ENCODE measurements around the gene MAGEA9.
"Not testable (repeated sequence)": the region's sequence is repeated elsewhere in the genome, so short reads cannot be mapped to it uniquely, and the experiment has no call there.

MAGEA9 gene, protein sequence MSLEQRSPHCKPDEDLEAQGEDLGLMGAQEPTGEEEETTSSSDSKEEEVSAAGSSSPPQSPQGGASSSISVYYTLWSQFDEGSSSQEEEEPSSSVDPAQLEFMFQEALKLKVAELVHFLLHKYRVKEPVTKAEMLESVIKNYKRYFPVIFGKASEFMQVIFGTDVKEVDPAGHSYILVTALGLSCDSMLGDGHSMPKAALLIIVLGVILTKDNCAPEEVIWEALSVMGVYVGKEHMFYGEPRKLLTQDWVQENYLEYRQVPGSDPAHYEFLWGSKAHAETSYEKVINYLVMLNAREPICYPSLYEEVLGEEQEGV

DNA sequence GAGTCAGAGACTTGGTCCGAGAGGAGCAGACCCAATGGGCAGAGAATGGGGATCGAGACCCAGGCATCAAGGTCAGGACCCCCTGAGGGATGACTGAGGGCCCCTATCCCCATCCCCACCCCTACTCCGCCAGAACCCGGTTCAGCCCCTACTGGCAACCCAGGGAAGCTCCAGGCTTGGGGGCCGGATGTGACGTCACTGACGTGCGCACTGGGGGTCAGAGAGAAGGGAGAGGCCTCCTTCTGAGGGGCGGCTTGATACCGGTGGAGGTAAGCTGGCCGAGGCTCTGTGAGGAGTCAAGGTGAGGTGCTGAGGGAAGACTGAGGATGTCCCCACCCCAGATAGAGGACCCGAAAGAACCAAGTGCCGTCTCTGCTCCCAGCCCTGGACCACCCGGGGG lies at the start of gene MAGEA9:
Gene MAGEA9, plus strand, starts transcription at position 204 of the 400 bp plus-strand sequence. CDS start 4,281 bp downstream, outside the sequence.
- DNase-seq: not testable (repeated sequence)

DNA sequence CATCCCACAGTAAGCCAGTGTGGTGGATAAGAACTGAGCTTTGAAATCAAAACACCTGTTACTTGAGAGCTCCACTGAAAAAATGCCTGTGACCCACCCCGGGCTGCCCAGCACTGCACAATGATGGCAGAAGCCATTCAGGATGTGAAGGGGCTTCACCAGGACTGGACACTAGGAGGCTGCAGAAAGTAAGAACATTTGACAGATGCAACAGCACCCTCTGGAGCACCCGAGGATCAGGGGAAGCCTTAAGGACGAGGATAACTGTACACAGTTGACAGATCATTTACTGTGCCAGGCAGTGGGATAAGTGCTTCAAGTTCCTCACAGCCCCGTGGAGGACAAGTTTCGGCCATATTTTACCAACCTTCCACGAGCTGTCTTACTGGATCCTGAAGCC lies 39.5 kb upstream of the MAGEA9 start:
- not testable (repeated sequence) for DNase-seq

DNA sequence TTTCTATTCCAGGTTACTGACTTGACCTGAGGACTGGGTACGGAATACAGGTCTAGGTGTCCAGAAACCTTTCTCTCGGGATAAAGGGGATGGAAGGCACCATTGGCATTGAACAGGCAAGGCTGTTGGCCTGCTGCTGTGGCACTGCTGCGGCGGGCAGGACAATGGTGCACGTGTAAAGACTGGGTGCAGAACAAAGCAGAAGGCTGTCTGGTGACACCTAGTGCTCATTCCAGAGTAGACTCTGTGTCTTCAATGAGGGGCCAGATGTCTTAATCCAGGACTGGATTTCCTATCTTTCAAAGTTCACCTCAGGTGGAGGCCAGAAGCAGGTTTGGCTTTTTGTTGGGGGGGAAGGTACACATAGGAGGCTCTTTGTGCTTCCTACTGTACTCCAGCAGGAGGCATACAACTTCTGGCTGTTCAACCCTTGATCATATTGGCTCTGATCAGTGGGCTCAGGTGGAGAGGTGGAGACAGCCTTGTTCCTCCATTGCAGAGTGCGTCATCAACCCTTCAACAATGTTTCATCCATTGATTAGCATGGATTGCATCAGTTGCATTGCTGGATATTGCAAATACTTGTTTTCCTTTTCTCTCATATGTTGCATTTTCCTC lies 35.2 kb upstream of the MAGEA9 start:
- DNase-seq: not testable (repeated sequence)

DNA sequence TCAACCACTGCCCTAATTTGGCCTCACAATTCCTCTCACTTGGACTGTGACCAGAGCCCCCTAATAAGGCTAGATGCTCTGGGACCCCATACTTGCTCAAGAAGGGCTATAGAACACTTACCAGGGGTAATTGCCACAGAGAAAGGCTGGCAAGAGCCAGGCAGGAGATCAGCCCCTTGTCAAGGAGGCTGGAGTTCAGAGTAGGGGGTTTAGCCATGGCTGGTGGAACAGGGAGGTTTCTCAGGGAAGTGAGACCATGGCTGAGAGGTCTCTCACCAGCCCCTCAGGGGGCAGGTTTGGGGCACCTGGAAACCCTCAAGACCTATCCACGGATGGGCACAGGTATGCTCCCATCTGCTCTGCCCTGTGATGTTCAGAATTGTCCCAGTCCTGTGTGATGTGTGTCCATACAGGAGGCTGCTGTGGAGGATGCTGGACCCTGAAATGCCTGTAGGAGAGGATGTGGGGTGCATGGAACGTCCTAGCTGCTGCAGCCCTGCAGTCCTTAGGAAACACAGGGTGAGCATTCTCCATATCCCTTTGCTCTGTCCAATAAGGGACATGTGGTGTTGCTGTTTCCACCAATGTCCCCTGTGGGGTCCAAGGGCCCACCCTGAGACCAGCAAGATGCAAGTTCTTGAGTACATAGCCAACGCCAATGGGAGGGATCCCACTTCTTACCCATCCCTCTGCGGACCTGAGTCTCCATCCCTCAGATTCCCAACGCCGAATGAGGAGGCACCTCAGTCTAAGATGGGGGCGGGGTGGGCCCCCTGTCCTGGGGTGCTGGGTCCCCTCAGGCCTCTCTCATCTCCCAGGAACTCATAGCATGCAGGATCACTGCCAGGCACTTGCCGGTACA lies 24.3 kb upstream of the MAGEA9 start:
- DNase-seq: no peak

DNA sequence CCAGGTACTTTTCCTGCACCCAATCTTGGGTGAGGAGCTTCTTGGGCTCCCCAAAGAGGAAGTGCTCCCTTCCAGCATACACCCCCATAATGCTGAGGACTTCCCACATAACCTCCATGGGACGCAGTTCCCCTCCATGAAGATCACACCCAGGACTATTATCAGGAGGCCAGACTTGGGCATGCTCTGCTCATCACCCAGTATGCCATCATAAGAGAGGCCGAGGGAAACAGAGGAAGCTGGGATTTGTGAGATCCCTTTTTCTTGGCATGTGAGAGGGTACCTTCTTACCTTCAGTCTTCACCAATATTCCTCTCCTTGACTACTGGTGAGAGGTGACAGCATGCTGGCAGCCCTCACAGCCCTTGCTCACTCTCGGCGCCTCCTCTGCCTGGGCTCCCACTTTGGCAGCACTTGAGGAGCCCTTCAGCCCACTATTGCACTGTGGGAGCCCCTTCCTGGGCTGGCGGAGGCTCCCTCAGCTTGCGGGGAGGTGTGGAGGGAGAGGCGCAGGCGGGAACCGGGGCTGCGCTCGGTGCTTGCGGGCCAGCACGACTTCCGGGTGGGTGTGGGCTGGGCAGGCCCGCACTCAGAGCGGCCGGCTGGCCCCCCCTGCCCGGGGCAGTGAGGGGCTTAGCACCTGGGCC lies 23.5 kb upstream of the MAGEA9 start:
- no peak for DNase-seq

DNA sequence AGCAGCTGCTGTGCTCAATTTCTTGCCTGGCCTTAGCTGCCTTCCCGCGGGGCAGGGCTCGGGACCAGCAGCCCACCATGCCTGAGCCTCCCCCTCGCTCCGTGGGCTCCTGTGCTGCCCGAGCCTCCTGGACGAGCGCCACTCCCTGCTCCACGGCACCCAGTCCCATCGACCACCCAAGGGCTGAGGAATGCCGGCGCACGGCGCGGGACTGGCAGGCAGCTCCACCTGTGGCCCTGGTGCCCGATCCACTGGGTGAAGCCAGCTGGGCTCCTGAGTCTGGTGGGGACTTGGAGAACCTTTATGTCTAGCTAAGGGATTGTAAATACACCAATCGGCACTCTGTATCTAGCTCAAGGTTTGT lies 23.0 kb upstream of the MAGEA9 start:
- DNase-seq: not testable (repeated sequence)

DNA sequence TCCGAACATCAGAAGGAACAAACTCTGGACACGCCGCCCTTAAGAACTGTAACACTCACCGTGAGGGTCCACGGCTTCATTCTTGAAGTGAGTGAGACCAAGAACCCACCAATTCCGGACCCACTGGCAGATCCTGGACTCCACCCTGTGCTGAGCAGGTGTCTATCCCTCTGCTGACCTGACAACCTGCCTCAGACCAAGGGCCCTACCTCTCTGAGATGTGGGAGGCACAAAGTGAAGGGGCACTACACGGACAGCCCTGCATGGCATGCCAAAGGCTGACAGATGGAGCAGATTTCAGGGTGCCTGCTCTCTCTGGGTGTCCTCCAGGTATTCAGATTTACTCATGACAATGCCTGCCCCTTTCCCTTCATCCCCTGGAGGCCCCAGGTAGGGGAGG lies 21.9 kb upstream of the MAGEA9 start:
- no peak for DNase-seq

DNA sequence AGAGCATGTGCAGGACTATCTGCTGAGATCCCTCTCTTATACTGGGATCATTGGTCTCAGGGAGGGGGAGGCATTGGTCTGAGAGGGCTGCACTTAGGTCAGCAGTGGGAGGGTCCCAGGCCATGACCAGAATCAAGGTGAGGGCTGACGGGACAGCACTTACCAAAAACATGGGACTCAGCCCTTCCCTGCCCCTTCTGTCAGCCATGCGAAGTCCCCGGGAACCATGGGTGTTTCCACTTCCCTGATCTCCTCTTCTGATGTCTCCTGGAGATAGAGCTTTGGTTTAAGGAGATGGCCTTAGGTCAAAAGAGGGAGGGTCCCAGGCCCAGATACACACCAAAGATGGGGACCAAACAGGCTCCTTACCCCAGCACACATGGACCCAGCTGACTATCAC lies 20.8 kb upstream of the MAGEA9 start:
- DNase-seq: no peak

DNA sequence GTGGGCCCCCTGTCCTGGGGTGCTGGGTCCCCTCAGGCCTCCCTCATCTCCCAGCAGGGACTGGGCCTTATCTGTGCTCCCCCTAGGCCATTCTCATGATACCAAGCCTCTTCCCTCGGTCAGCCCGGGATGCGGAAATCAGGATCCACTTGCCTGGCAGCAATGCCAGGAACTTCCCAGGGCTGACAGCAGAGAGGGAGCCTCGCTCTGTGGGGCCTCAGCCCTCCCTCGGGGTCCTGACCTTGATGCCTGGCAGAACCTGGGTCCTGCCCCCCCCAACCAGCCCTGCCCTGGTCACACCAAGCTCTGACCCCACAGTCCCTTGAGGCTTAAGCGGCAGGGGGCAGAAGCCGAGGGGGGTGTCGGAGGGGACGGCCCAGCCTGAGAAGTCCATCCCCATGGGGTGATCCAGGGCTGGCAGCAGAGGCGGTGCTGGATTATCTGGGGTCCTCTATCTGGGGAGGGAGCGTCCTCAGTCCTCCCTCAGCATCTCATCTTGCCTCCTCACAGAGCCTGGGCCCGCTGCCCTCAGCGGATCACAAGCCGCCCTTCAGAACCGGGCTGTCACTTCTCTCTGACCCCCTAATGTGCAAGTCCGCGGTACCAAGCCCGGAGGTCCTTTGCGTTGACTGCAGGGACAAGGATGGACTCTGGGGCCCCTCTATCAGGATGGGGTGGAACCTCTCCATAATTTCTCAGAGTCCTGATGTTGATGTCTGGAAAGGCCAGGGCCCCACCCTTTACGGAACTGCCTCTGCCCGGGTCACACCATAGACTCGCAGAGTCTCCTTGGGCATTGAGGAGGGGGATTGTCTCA lies 19.7 kb upstream of the MAGEA9 start:
- DNase-seq: not testable (repeated sequence)

DNA sequence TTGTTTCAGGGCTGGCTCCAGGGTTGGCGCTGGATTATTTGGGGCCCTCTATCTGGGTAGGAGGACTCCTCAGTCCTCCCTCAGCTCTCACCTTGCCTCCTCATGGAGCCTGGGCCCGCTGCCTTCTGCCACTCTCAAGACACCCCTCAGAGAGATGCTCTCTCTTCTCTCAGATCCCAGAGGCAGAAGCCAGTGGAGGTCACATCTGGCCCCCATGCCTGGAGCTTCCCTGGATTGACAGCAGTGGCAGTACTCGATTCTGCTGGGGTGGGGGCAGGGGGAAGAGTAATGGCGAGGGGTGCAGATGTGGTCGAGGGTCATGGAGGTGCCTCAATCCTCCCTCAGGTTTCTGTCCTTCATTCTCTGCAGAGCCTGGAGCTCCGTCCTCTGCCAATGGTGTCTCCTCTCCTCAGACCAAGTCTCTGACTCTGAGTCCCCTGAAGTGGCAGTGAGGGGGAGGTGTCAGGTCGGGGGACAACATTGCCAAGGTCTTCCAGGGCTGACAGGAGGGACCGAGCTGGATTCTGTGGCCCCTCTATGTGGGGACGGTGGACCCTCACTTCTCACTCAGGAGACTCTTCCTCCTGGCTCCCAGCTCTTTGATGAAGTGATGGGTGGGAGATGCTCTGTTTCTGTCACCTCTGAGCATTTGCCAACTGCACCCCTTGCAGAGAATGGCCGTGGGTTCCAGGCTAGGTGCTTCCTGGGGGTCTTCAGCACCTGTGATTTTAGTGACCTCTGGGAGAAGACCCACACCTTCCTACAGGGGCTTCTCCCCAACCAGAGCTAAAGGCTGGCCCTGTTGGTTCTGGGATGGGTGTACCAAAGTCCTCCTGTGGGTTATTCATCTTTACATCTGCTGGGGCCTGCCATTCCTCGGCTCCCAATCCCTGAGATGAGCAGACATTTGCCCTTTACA lies 18.8 kb upstream of the MAGEA9 start:
- no peak for DNase-seq

DNA sequence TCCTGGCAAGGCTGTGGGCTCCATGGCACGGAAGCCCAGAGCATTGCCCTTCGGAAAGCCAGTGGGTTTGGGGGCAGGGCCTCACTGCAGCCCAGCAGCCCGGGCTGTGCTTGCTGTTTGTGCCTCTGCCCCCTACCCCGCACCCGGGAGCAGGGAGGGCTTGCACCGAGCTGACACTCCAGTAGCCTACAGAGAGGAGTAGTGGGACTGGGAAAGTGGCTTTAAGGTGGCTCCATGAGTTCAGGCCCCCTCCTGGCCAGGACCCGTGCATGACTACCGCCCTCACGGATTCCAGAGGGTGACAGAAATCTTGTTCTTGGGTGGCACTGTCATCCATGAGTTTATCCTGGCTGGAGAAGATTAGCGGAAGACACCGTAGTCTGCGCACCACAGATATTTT lies 11.4 kb upstream of the MAGEA9 start:
- not testable (repeated sequence) for DNase-seq

DNA sequence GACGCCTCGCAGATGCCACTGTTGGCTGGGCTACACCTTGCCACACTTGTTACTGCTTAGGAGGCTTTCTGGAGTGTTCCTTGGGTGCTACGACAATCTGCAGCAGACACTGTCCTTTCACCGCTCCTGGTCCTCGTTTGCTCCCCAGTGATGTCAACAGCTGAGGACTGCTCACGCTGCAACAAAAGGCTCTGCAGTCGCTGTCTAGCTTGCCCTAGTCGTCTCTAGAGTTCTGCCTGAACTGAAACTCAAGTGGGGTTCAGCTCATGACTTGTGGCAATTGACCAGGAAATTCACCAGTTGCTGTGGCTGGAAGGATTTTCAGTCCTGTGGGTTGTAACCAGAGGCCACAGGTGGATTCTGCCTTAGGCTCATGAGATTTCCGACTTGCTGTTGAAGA lies 8.7 kb upstream of the MAGEA9 start:
- not testable (repeated sequence) for DNase-seq

DNA sequence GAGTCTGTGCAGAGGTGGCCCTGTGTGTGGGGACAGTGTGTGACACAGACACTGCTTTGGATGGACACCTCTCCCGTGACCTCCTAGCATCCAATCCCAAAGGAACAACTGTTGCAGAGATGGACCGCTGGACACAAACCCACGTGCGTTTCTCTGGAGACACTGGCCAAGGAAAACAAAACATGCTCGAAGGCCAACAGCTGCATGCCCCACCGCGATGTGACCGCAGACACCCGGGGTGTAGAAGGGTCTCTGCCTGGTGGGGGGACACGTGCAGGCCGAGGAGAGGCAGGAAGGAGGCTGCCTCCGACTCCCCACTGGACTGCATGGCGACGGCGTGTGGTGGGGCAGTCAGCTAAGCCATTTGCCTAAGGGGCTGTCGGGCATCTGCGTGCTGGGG lies 8.0 kb upstream of the MAGEA9 start, which contains the start of gene HSFX1:
Gene HSFX1, plus strand, starts transcription at position 301 of the 400 bp plus-strand sequence. CDS start 614 bp downstream, outside the sequence.
- not testable (repeated sequence) for DNase-seq

DNA sequence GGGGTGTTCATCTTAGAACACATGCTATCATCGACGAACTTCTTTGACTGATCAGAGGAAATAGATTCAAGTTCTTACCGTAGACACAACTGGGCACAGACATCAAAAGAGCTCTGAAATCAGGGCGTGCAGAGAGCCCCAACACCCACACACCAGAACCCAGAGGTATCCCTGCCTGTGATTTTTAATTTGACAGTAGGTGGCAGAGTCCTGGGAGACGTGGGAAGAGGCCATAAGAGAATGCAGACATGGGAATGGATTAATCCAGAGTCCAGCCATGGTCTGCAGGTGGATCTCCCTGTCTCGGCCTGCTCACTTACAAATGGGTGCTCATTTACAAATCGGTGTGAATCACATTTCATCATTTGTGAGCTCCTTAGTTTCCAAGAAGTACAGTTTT lies 3.7 kb upstream of the MAGEA9 start:
- not testable (repeated sequence) for DNase-seq

DNA sequence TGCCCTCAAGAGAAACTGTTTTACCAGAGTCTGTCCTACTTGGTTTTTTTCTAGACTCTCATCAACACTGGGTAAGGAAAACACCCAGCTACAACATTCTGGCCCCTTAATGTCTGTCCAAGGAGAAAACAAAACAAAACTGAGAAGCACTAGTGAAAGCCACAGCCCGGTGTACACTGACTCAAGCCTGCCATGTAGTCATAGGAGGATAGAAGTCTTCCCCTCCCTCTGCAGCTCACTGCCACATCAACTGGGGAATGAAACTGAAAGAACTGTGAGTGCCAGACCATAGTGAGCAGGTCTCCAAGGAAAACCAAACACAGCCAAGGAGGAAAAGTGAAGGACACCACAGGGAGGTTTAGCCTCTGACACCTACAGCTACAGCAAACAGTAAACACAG lies 13.8 kb downstream of the MAGEA9 start:
- not testable (repeated sequence) for DNase-seq

DNA sequence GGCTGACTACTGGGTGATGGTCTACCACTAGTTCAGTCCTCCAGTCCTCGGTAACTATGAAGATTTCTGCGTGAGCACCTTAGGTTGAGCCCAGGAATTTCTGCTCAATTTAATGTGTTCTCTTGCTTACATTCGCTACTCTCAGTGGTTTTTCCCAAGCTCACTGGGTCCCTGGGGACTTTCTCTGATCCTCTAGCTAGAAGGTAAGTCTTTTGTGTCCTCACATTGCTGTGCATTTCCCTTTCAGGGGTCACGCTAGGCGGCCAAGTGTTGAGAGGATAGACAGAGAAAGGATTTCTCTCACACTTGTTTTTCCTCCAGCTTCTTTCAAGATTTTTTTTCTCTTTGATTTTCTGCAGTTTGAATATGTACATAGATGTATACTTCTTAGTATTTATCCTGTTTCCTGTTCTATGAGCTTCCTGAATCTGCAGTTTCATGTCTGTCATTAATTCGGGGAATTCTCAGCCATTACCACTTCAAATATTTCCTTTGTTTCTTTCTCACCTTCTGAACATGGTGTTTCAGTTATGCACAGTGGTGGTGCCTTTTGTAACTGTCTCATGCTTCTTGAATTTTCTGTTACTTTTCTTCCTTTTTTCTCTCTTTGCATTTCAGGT lies 17.5 kb downstream of the MAGEA9 start:
- no peak for DNase-seq

DNA sequence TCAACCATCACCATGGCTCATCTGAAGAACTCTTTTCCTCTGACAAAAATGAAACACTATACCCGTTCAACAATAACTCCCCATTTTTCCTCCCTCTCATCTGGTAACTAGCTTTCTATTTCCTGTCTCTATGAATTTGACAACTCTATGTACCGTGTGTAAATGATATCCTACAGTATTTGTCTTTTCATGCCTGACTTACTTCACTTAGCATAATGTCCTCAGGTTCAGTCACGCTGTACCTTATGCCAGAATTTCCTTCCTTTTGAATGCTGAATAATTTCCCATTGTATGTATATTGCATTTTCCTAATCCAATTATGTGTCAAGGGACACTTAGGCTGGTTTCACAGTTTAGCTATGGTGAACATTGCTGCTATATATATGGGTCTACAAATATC lies 18.2 kb downstream of the MAGEA9 start:
- DNase-seq: no peak

DNA sequence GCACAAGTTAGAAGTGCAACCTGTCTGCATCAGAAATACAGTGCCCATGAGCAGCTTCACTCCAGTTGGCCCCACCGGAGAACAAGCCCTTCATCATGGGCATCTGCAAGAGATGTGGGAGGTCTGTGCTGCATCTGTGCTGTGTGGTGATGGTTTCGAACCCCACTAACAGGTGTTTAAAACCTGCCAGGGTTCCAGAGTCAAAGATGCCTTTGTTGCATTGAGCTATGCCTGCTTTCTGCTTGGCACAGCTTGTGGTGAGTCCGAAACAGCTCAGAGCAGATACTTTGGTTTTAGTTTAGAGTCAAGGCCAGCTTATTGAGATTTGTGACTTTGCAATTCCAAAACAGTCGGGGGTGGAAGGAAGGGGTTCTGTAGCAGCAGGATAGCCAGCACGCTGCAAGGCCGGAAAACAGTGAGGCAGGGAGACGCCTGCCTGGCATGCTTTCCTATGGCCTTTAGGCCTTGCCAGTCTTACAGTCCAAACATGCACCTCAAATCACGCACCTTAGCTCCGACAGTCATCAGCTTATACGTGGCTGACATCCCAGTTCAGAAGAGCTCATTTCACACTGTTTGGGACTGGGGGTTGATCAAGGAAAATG lies 21.8 kb downstream of the MAGEA9 start:
- no peak for DNase-seq

DNA sequence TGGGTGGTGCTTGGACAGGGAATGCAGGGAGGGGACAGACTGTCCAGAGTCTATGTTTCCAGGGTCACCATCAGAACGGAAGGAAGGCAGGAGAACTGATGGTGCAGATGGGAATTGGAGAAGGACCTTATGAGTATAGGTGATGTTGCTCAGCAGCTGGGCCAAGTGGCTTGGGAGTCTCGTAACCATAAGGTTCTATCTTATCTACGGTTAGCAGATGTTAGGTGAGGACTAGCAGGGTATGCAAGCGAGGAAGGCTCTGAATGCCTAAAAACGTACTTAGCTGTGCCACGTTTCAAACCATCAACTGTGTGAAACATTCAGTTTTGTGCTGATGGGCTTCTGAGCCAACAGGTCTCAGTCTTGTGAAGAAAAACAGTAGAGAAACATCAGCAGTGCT lies 22.4 kb downstream of the MAGEA9 start:
- DNase-seq: no peak

Measured in activated CD4-positive, alpha-beta T cell treated with anti-CD3 and anti-CD28 coated beads, Interleukin-2, amount 50 U/mL, for 1 hour (primary cell).